Activated T-helper 1 cell treated with anti-CD3 and anti-CD28 coated beads, Interleukin-2, amount 50 U/mL, for 16 hours (primary cell): Measurements from ENCODE around the gene FHL2.

Experiments used
- DNase-seq, 2 donors: peaks; one replicate each; pipeline ENCODE4 v3.0.0-alpha.2; 2020; ENCODE audit warnings: low read depth in 1 of 2, low spot score in 1 of 2

FHL2 gene

DNA sequence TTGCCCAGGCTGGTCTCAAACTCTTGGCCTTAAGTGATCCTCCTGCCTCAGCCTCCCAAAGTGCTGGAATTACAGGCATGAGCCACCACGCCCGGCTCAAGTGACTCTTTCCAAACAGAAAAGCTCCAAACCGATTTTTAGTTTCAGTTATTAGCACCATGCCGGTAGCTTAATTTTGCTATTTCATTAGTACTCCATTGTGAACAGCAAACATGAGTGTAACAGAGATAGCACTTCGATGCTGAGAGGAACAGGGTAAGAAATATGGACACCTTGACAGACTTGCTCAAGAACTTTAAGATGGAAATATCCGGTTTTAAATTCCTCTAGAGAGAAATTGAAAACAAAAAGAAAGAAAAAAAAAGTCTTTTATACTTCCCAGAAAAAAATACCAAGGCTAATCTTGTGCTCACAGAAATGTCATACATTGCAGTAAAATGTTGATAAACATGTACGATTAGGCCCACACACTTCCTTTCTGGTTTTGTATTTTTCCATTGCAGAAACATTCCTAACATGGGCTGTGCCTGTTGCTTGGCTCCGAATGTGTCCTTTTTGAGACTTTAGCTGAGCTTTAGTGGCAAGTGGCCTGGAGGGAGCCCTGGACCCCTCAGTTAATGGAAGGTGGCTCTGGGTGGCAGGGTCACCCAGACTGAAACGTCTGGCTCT lies 18.3 kb downstream of the FHL2 start:
- no peak for DNase-seq

DNA sequence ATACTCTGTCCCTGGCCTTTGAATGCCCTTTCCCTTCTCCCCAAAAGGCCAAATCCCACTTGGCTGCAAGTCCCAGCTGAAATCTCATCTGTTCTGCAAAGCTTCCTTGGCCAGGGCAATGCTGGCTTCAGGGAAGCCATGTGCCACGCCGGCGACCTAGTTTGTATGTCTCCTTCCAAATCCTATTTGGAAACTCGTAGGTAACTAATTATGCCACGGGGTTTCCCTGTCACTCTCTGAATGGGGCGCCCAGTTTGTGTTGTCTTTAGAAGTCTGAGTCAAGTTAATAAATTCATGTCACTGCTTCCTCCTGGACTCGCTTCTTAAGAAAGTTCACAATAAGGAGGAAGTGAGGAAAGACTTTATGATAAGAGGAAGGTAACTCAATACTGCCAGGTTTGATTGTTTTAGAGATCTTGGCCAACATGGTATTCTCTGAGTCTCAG lies 19.1 kb downstream of the FHL2 start:
- no peak for DNase-seq

DNA sequence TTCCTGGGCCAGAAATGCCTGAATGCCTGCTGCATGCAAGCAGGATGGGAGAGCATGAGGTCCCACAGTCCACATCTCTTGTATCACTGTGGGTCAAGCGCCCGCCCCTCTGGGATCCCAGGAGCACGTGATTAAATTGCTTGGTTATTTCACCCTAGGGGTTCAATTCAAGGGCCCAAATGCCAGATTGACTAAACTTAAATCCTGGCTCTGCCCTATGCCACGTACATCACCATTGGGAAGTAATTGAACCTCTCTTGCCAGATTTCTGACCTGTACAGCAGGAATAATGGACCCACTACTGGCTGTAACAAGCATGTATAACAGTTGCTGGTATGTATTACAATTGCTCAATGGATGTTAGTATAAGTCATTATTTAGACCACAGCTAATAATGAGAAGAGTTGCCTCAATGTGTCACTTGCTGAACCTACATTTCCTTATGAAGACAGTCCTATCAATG lies 19.9 kb downstream of the FHL2 start:
- DNase-seq = no peak

DNA sequence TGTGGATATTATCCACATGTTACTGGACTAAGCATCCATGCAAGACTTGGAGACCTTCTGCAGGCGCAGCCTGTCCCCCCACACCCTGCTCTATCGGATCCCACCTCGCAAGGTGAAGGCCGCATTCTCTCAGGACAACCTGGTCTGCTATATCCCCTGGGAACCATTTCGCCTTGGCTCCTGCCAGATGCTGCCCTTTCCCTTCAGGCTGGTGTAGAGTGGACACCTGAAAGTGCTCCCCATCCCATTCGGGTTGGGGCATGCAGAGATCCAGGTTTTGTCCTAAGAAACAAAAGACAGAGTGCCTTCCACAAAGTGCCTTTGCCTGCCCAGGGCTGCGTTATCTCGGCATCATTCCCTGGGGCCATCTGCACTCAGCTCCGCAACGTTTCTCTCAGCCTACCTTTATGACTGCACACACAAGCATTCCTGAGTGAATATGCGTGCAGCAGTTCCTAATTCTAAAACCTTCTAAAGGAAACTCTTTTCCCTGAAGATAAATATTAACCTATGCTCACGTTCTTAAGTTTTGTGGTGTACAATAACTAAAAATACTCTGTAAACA lies 20.5 kb downstream of the FHL2 start:
- no peak for DNase-seq

DNA sequence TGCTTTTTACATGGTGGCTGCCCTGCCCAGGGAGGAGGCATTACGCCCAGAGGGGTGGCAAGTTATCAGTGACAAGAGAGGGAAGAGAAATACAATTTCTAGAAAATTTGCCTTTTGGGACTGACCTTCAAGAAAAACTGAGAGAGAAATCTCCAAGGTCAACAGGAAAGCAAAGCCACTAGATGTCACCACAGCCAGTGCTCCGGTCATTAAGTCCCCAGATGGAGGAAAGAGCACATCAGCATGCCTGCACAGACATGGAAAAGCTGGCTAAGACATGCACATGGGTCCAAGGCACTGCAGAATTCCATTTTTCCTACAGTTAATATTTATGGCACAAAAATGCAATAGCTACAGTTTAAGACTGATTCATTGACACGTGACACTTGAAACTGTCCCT lies 21.0 kb downstream of the FHL2 start:
- DNase-seq = no peak

DNA sequence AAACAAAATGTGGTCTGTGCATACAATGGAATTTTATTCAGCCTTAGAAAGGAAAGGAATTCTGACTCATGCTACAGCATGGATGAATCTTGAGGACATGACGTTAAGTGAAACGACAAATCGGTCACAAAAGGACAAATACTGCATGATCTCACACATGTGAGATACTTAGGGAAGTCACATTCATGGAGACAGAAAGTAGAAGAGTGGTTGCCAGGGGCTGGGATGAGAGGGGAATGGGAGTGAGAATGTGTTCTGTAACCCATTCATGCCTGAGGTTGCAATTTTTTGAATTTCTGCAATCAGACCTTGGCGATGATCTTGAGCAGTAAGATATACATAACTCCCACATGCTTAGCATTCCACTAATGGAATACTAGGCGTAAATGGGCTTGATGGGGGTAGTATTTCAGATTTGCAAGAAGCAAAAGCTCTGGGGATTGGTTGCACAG lies 22.0 kb downstream of the FHL2 start:
- no peak for DNase-seq

DNA sequence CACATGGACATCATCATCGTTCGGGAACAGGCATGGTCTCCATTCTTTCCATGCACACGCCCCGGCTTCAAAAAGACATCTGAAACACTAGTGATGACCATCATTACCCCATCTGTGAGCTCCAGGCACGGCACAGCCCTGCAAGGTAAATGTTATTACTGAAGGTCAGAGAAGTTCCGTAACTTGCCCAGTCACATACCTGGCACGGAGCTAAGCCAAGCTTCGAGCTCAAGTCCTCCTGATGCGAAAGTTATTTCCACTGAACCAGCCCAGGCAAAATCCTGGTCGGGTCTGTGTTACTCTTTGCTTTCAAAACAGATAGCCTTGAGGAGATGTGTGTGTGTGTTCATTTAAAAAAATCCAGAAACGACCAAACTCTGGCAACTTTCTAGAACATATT lies 22.8 kb downstream of the FHL2 start:
- no peak for DNase-seq

DNA sequence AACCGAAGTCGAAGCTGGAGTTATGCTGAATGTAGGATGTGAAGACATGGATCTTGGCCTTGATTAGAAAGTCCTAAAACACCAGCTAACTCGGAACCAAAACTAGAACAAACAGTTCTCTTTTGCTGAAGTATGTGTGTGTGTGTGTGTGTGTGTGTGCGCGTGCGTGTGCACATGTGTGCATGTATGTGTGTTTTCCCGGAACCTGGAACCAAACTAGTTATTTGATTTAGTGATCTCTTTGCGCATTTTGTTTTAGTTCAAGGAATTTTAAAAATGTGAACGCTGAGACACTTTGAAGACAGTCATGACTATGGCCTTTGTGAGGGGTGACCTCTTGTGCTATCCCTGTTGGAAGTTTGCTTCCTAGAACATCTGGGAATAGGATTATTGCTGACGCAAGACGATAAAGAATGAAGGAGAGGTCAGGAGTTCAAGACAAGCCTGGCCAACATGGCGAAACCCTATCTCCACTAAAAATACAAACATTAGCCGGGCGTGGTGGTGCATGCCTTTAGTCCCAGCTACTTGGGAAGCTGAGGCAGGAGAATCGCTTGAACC lies 23.8 kb downstream of the FHL2 start:
- no peak for DNase-seq

DNA sequence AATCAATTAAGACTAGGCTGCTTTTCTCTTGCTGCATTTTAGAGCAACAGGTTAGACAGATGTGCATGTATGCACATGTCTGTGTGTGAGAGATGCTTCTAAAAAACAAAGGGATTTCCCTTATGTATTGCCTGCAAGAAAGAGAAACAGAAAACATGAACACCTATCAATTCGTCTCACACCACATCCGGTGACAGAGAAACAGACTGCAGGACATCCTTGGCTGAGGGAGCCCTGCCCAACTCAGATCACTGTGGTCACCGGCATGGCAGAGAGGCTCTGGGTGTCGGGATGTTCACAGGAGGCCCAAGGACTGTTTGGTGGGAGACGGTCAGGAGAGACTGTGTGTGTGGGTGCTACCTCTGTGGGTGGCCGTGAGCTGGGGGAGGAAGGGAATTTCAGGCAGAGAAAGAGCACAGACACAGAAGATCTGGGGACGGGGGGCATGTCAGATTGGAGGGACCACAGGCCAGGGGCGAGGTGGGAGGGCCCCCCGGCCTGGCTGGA lies 24.9 kb downstream of the FHL2 start:
- peak in 1 of 2 donors; percentile 1 for DNase-seq

DNA sequence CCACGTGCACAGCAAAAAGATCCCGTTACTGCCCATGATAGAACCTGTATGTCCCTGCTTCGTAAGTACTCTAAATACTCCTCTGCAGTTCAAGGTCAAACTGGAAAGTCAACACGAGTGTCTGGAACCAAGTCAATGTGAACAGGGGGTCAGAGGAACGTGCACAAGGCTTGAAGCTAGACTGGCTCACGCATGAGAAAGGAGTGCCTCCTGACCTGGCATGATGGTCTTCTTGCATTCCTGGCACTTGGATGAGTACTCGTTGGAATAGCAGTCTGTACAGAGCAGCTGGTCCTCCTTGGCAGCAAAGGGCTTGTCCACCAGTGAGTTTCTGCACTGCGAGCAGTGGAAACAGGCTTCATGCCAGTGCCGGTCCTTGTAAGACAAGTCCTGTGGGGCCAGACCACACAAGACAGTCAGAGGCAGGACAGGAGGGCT lies 25.5 kb downstream of the FHL2 start:
- DNase-seq = no peak

DNA sequence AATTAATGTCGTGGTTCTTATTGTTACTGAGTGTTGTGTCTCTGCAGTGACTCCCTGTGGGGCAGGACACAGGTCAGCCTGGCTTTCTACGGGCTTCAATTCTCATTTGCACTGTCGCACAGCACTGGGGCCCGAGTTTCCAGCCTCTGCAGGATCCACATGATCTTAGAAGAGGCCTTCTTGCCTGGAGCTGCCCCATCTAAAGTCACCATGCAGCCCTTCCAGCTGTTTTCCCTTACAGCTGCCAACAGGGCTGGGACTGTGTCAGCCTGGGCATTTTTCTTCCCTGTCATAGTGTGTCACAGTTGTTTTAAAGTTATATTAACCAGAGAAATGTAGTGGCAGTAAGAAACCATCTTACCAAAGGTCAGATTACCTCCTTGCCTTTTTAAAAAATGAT lies 27.0 kb downstream of the FHL2 start:
- DNase-seq = no peak

DNA sequence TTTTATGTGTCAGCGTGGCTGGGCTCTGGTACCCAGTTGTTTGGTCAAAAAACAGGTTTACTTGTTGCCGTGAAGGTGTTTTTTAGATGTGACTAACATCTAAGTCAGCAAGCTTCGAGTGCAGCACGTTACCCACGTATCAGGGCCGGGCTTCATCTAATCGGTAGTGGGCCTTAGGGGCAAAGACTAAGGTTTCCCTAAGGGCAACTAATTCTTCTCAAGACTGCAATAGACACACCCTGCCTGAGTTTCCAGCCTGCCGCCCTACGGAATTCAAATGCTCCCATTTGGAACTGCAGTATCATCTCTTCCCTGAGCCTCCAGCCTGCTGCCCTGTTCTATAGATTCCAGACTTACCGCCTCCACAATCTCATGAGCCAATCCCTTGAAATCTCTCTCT lies 27.7 kb downstream of the FHL2 start:
- DNase-seq = no peak

DNA sequence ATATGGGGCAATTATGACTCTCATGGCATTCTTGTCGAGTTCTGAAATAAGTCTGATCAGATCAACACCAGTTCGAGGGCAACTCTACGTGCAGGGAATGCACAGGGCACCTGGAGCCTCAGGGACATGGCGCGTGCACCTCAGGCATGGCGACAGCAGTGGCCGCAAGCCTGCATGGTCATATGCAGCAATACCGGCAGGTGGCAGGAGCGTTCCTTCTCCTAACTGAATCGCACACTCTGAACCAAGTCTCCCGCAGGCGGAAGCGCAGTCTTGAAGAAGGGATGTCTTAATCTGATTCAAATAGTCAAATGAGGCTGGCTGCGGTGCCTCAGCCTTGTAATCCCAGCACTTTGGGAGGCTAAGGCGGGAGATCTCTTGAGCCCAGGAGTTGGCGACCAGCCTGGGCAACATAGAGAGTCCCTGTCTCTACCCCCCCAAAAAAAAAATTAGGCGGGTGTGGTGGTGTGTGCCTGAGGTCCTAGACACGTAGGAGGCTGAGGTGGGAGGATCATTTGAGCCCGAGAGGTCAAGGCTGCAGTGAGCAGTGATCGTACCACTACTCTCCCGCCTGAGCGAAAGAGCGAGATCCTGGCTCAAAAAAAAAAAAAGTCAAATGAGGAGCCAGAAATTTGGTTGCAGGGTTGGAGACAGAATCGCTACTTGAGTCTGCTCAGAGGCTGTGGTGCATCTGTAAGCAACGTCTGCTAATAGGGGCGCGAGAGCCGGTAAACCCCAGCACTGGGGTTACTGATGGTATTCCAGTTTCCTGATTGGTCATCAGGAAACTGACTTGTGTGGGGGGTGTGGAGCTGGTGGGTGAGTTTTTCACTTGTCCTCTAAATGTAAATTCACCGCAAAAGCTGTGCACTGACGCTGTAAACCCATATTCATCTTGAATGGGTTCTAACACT lies 28.8 kb downstream of the FHL2 start:
- peak; percentile 67 to 78 for DNase-seq

DNA sequence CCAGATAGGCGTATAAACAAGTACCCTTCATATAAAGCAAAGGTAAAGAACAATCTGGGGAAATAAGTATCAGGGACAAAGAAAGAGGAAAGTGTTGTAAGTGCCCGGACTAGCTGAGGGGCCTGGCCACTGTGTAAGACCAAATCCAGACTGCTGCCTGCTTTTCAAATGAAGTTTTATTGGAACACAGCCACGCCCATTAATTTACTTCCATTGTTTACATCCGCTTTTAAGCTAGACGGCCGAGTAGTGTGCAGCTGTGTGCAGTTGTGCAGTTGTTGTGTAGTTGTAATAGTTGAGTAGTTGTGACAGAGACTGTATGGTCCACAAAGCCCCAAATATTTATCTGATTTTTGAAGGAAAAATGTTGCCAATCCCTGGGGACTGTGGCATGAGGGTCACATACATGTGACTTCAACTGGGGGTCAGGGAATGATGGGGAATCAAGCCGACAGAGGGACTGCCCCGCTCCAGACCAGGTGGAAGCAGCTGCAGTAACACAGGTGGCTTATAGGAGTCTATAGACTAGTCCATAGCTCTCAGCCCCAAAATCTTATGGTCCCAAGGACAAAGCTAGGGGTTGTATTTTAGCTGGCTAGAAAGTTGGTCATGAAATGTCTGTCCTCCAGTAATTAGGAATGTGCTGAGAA lies 30.0 kb downstream of the FHL2 start:
- DNase-seq = no peak

DNA sequence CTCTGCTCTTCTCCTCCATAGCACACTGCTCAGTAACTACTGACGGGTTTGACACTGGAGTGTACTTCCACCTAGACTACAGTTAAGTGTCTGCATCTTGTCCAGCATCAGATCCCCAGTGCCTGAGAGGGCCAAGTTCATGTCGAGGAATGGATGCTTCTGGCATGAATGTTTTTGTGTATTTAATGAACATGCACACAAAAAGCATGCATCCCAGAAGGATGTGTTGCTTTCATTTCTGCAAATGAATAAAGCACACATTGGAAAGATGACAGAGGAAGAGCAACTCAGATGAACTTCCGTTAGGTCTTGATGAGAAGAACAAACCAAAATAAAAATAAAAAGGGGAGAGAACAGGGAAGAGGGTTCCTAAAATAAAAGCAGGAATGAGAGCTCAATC lies 33.6 kb downstream of the FHL2 start:
- no peak for DNase-seq

DNA sequence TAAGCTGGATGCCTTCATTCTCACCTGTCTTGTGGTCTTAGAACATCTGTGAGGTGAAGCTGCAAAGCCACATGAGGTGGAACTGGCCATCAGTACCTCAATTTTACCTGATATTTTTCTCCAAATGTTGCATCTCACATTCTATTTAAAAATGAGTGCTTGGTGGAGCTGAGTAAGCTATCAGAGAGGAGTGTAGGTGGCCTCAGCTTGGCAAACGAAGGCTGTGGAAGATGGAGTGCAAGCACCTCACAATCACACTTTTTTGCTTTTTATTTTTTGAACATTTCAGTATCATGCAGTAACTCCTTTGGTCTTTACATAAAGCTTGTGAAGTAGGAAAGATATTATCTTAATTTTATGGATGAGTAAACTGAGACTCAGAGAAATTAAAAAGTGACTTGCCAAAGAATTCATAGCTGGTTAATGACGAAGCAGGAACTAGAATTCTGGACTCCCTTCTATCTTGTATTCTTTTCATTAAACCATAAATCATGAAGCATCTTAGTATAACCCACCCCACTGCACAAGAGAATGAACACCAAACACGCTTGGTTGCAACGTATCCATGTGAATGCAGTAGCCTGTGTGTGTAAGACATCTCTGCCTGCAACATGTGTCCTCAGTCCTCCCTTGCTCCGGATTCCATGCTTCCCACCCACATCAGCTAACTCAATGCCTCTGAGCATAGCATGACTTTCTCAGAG lies 34.3 kb downstream of the FHL2 start:
- DNase-seq = no peak

DNA sequence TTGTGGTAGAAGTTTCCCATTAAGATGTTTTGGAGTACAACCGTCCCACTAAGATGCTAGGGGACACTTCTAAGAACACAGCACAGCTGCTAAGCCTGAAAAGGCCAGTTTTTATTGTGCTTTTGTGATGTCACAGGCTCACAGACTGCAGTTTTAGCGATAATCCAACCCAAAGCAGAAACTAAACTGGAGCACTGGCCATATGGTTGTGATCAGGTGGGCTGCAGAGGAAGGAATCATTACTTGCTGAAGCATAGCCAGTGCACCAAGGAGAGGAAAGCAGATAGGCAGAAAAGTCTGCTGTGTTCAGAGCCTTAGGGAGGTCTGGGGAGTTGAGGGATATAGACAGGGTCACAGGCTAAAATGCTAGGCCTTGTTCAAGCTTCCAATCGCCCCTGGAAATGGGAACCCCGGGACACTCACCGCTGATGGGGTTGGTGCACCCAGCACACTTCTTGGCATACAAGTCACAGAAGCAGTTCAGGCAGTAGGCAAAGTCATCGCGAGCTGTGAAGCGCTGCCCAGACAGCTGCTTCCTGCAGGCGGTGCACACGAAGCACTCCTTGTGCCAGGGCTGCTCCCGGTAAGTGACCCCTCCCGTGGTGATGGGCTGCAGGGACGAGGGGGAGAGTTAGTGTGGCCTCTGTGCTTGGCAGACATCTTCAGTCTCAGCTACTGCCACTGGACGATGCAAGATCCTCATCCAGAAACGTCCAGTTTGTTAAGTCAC lies 35.8 kb downstream of the FHL2 start:
- no peak for DNase-seq

DNA sequence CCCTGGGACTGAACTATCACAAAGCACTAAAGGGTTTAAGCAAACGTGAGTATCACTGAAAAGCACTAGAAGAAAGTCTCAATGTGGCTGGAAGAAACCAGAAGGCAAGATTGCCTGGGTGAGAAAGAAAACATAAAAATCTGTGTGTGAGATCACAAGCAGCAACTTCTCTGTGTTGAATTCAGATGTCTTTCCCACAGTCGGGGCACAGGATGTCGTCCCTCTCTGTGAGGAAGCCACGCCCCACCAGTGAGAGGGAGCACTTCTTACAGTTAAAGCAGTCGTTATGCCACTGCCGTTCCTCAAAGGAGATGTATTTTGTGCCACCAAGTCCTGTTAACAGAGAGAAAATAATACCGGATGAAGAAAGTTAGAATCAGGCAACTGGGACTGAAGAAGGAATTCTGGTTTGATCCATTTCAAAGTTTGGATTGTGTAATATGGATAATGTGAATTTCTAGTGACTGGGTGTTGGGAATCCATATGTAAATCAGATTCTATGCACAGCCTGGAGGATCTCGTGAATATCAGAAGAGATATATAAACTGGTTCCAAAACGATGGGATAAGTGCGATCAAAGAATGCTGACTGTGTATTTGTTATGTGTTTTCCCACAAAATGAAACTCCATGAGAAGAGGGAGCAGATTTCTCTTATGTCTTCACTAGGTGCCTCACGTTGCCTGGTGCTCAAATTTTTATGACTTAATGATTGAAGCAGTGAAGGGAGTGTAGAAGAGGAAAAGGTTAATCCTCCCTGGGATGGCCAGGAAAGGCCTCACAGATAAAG lies 37.6 kb downstream of the FHL2 start:
- no peak for DNase-seq

DNA sequence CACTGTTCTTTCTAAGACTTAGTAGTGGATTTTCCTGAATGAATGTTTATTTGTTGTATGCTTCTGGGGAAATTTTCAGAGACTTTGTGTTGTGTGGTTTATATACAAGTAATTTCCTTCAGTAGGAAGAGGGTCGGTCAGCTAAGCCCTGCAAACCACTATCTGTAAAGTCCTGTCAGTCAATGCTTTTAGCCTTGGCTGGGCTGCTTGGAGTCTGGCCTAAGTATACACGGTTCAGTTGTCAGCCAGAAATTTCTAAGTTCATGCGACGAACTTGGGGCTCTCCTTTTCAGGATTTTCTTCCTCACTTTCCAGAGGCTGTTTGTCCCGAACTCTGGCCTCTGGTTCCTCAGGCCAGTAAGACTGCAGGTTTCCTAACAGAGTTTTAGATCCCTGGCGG lies 40.3 kb downstream of the FHL2 start:
- no peak for DNase-seq
